Measurements from ENCODE around the gene R3HDM2. TPM values are rescaled to one million over a fixed set of nuclear protein-coding genes. Genes with fewer than 3 reads are reported as not detected.

R3HDM2 gene
- total RNA-seq, 1 experiment from 2014 or later, result 45.4 TPM

DNA sequence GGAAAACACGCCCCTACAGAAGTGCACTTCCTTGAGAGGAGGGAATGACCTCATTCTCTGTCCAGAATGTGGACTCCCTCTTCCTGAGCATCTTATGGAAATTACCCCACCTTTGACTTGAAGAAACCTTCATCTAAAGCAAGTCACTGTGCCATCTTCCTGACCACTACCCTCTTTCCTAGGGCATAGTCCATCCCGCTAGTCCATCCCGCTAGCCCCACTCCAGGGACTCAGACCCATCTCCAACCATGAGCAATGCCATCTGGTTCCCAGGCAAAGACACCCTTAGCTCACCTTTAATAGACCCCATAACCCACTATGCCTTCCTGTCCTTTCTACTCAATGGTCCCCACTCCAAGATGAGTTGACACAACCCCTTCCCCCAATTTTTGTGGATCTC, 19.2 kb upstream of the R3HDM2 start:
- Histone ChIP-seq H3K27me3 (ENCODE audit: insufficient read depth, low read length) (no peaks in the 10 kb centered on the region), H3K4me3 (replicated peaks in 1 of 2; ENCODE audit: low read depth in 1 of 2, low read length in 2 of 2) (no peak overlapping the region), H4K20me1 (ENCODE audit: insufficient read depth) (no peaks in the 10 kb centered on the region), H2AFZ (ENCODE audit: low read depth, low read length, poor library complexity, severe bottlenecking) (no peak overlapping the region), H3K9me3 (ENCODE audit: control insufficient read depth in 1 of 2, insufficient read depth in 1 of 2, low read depth in 1 of 2, low read length in 2 of 2) (no peaks in the 10 kb centered on the region), H3K27ac (ENCODE audit: low read depth, low read length) (no peak overlapping the region), H3K79me2 (ENCODE audit: insufficient read depth, low read length) (no peaks in the 10 kb centered on the region), H3K9me2 (ENCODE audit: insufficient read depth) (no peaks in the 10 kb centered on the region), H3K4me2 (ENCODE audit: low read length) (no peak overlapping the region), H3K4me1 (ENCODE audit: control insufficient read depth in 1 of 2, insufficient read depth in 2 of 2, low read length in 2 of 2) (peaks cover 10 to 16% of the 10 kb centered on the region in 2 experiments), H3K9ac (ENCODE audit: low read length) (no peak overlapping the region), H3K36me3 (ENCODE audit: control insufficient read depth in 1 of 2, insufficient read depth in 2 of 2, low read length in 2 of 2) (no peaks in the 10 kb centered on the region)
- intact Hi-C loops (cut with micrococcal nuclease), result no loop called here
- TF ChIP-seq, protein P1, sequence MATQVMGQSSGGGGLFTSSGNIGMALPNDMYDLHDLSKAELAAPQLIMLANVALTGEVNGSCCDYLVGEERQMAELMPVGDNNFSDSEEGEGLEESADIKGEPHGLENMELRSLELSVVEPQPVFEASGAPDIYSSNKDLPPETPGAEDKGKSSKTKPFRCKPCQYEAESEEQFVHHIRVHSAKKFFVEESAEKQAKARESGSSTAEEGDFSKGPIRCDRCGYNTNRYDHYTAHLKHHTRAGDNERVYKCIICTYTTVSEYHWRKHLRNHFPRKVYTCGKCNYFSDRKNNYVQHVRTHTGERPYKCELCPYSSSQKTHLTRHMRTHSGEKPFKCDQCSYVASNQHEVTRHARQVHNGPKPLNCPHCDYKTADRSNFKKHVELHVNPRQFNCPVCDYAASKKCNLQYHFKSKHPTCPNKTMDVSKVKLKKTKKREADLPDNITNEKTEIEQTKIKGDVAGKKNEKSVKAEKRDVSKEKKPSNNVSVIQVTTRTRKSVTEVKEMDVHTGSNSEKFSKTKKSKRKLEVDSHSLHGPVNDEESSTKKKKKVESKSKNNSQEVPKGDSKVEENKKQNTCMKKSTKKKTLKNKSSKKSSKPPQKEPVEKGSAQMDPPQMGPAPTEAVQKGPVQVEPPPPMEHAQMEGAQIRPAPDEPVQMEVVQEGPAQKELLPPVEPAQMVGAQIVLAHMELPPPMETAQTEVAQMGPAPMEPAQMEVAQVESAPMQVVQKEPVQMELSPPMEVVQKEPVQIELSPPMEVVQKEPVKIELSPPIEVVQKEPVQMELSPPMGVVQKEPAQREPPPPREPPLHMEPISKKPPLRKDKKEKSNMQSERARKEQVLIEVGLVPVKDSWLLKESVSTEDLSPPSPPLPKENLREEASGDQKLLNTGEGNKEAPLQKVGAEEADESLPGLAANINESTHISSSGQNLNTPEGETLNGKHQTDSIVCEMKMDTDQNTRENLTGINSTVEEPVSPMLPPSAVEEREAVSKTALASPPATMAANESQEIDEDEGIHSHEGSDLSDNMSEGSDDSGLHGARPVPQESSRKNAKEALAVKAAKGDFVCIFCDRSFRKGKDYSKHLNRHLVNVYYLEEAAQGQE (IDR thresholded peaks at IDR 0.05; ENCODE audit: low read depth), result no peak
- TF ChIP-seq, protein P2, sequence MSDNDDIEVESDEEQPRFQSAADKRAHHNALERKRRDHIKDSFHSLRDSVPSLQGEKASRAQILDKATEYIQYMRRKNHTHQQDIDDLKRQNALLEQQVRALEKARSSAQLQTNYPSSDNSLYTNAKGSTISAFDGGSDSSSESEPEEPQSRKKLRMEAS (IDR thresholded peaks at IDR 0.05), result no peak
- TF ChIP-seq CBX3 (IDR thresholded peaks at IDR 0.05; ENCODE audit: low read depth), result no peak
- TF ChIP-seq TCF7L2 (IDR thresholded peaks at IDR 0.05; ENCODE audit: borderline replicate concordance, extremely low read depth, insufficient read depth, insufficient read length), result no peak
- TF ChIP-seq ELF1 (IDR thresholded peaks at IDR 0.05; ENCODE audit: borderline replicate concordance, low read depth), result no peak
- TF ChIP-seq RAD21 (IDR thresholded peaks at IDR 0.05; ENCODE audit: low read depth), result no peak
- TF ChIP-seq, protein P3, sequence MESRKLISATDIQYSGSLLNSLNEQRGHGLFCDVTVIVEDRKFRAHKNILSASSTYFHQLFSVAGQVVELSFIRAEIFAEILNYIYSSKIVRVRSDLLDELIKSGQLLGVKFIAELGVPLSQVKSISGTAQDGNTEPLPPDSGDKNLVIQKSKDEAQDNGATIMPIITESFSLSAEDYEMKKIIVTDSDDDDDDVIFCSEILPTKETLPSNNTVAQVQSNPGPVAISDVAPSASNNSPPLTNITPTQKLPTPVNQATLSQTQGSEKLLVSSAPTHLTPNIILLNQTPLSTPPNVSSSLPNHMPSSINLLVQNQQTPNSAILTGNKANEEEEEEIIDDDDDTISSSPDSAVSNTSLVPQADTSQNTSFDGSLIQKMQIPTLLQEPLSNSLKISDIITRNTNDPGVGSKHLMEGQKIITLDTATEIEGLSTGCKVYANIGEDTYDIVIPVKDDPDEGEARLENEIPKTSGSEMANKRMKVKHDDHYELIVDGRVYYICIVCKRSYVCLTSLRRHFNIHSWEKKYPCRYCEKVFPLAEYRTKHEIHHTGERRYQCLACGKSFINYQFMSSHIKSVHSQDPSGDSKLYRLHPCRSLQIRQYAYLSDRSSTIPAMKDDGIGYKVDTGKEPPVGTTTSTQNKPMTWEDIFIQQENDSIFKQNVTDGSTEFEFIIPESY (IDR thresholded peaks at IDR 0.05; ENCODE audit: extremely low read depth, insufficient replicate concordance, low read length), result no peak
- no peak for TF ChIP-seq ZFX (IDR thresholded peaks at IDR 0.05)
- TF ChIP-seq CEBPB (IDR thresholded peaks at IDR 0.05; ENCODE audit: low read depth), result no peak
- no peak for TF ChIP-seq EGR1 (IDR thresholded peaks at IDR 0.05; ENCODE audit: low read depth)
- no peak for TF ChIP-seq SIN3A (IDR thresholded peaks at IDR 0.05; ENCODE audit: low read depth)
- no peak for DNase-seq (ENCODE audit: low read depth, low spot score)
- RAD21 ChIA-PET (ENCODE audit: low non-redundant PET in 1 of 2, low total read pairs in 2 of 2, uncharacterized antibody in 2 of 2, unreplicated experiment in 2 of 2), result interaction anchor here in 1 of 2 experiments (0.6 kb wide), 1 partner anchor 76 kb away, joined by 3 read pairs; no protein-coding TSS in a partner anchor
- POLR2A ChIA-PET, result no interaction called here
- BruUV-seq (replicated peaks), result no TSS peak
- ATAC-seq, result no peak
- CTCF ChIA-PET, result interaction anchor here (1.0 kb wide), 2 partner anchors 9 to 142 kb away, joined by 3 to 5 read pairs; partner anchors contain the start of gene GLI1

All from HCT116 (cell line).